Nephron (organoid): ENCODE data around the gene TTC23.

Experiments
- H3K27ac Mint-ChIP-seq, 3 experiments: 2 replicates each; pipeline ENCODE4 v1.8.0; 2020; ENCODE audit warnings: mixed read lengths in 3 of 3, mild to moderate bottlenecking in 2 of 3, moderate library complexity in 1 of 3
- H3K27me3 Mint-ChIP-seq: 2 replicates; pipeline ENCODE4 v1.8.0; 2021; ENCODE audit warnings: low read depth, mild to moderate bottlenecking, moderate library complexity, mixed read lengths
- H3K36me3 Mint-ChIP-seq: 2 replicates; pipeline ENCODE4 v1.8.0; 2020; ENCODE audit warnings: low read depth, mixed read lengths
- H3K4me1 Mint-ChIP-seq: 2 replicates; pipeline ENCODE4 v1.8.0; 2020; ENCODE audit warnings: mixed read lengths
- H3K4me3 Mint-ChIP-seq, 3 experiments: 2 replicates each; pipeline ENCODE4 v1.8.0; 2020; ENCODE audit warnings: mild to moderate bottlenecking in 3 of 3, mixed read lengths in 3 of 3, moderate library complexity in 2 of 3
- H3K9me3 Mint-ChIP-seq: 2 replicates; pipeline ENCODE4 v1.8.0; 2020; ENCODE audit warnings: mixed read lengths
- TF ChIP-seq, protein P1 (sequence below), 3 experiments: fragments of 200-600 bp; sonication (generic); IDR thresholded peaks; one replicate each; pipeline ENCODE4 v1.5.0; 2021; ENCODE audit warnings: antibody characterized with exemption in 3 of 3; ENCODE audit not compliant: unreplicated experiment in 3 of 3

Gene TTC23

DNA sequence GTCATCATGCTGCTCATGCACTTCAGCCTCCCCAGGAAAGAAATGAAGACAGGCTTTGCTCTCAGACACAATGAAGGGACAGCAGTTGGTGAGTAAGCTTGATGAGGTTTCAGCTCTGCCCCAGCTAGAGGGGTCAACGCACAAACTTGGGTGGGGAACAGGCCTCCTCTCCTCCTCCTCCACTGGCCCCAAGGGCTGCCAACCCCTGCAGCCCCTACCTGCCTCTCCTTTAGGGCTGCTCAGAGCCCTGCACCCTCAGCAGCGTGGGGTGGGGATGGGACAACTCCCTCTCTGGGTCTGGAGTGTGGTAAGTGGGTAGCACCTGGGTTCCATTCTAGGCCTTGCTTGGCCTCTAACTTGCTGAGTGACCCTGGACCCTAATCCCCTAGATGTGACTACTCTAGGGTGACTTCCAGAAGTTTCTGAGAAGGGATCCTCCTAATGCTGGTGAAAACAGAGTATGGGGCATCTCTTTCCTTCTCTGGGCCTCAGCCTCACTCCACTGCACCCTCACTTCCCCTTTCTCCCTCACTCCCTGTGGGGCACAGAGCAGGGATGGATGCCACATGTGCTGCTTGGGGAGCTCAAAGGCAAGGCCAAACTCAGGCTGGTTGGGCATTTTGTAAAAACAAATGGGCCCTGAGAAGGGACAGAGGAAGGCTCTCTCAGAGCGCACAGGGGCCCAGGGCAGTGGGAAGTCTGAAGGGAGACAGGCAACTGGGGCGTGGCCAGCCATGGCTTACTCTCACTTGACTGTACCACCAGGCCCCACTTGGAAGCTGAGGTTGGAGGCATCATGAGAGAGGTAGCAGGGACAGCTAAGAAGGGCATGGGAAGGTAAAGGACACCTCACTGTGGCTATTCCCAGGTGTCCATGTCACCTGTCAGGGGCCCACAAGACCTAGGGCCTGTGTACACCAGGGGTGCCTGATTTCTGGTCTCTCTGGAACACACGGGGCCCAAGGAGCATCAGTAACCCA lies 80.5 kb downstream of the TTC23 start:
- no peak overlapping the region for H3K4me3 Mint-ChIP-seq
- TF ChIP-seq, protein P1, sequence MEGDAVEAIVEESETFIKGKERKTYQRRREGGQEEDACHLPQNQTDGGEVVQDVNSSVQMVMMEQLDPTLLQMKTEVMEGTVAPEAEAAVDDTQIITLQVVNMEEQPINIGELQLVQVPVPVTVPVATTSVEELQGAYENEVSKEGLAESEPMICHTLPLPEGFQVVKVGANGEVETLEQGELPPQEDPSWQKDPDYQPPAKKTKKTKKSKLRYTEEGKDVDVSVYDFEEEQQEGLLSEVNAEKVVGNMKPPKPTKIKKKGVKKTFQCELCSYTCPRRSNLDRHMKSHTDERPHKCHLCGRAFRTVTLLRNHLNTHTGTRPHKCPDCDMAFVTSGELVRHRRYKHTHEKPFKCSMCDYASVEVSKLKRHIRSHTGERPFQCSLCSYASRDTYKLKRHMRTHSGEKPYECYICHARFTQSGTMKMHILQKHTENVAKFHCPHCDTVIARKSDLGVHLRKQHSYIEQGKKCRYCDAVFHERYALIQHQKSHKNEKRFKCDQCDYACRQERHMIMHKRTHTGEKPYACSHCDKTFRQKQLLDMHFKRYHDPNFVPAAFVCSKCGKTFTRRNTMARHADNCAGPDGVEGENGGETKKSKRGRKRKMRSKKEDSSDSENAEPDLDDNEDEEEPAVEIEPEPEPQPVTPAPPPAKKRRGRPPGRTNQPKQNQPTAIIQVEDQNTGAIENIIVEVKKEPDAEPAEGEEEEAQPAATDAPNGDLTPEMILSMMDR (IDR thresholded peaks at IDR 0.05; ENCODE audit: unreplicated experiment in 3 of 3): no peak
- peaks cover 44% of the 10 kb centered on the region for H3K36me3 Mint-ChIP-seq
- H3K9me3 Mint-ChIP-seq: no peaks in the 10 kb centered on the region
- H3K27ac Mint-ChIP-seq: peak overlapping the region in 2 of 3 experiments; percentile 47 to 56
- H3K27me3 Mint-ChIP-seq: peaks cover 6% of the 10 kb centered on the region
- peaks cover 4% of the 10 kb centered on the region for H3K4me1 Mint-ChIP-seq

- Mint-ChIP-seq H3K36me3 (peaks cover 46% of the 10 kb centered on the region), H3K27me3 (peaks cover 6% of the 10 kb centered on the region), H3K4me3 (no peak overlapping the region), H3K9me3 (no peaks in the 10 kb centered on the region), H3K4me1 (peaks cover 4% of the 10 kb centered on the region), H3K27ac (peak overlapping the region in 2 of 3 experiments; percentile 18 to 20)
- TF ChIP-seq, protein P1 (IDR thresholded peaks at IDR 0.05; ENCODE audit: unreplicated experiment in 3 of 3): no peak
Observed at GRCh38 chr15:99167640-99168039, 81.7 kb downstream of the TTC23 start.

- peaks cover 46% of the 10 kb centered on the region for H3K36me3 Mint-ChIP-seq
- H3K4me1 Mint-ChIP-seq: peaks cover 4% of the 10 kb centered on the region
- TF ChIP-seq, protein P1 (IDR thresholded peaks at IDR 0.05; ENCODE audit: unreplicated experiment in 3 of 3): no peak
Observed at GRCh38 chr15:99167201-99167600, 82.2 kb downstream of the TTC23 start.

GRCh38 chr15:99165956-99166689 lies 83.3 kb downstream of the TTC23 start:
- TF ChIP-seq, protein P1 (IDR thresholded peaks at IDR 0.05; ENCODE audit: unreplicated experiment in 3 of 3): no peak
- peaks cover 6% of the 10 kb centered on the region for H3K27me3 Mint-ChIP-seq
- H3K27ac Mint-ChIP-seq: no peak overlapping the region
- no peak overlapping the region for H3K4me3 Mint-ChIP-seq
- peaks cover 4% of the 10 kb centered on the region for H3K4me1 Mint-ChIP-seq
- H3K9me3 Mint-ChIP-seq: no peaks in the 10 kb centered on the region
- H3K36me3 Mint-ChIP-seq: peaks cover 52% of the 10 kb centered on the region

More at GRCh38 chr15:99167201-99167600, 82.2 kb downstream of the TTC23 start:
- peaks cover 6% of the 10 kb centered on the region for H3K27me3 Mint-ChIP-seq
- no peak overlapping the region for H3K4me3 Mint-ChIP-seq
- peak overlapping the region in 2 of 3 experiments; percentile 18 to 20 for H3K27ac Mint-ChIP-seq
- H3K9me3 Mint-ChIP-seq: no peaks in the 10 kb centered on the region

- Mint-ChIP-seq H3K9me3 (no peaks in the 10 kb centered on the region), H3K4me3 (no peak overlapping the region), H3K27me3 (peaks cover 6% of the 10 kb centered on the region), H3K4me1 (peaks cover 4% of the 10 kb centered on the region), H3K36me3 (peaks cover 47% of the 10 kb centered on the region), H3K27ac (no peak overlapping the region)
- TF ChIP-seq, protein P1 (IDR thresholded peaks at IDR 0.05; ENCODE audit: unreplicated experiment in 3 of 3): no peak
Observed at GRCh38 chr15:99165020-99165790, 84.2 kb downstream of the TTC23 start.
